GM12892 (cell line): Measurements from ENCODE around the gene SORBS1.

Experiments
- POLR2A ChIP-seq: IDR thresholded peaks from 2 replicates; pipeline ENCODE4 v1.6.1; 2011; ENCODE audit warnings: low read depth, low read length, control low read depth
- POLR2AphosphoS5 ChIP-seq: IDR thresholded peaks from 2 replicates; pipeline ENCODE4 v1.6.1; 2011; ENCODE audit warnings: low read depth, low read length, control low read depth
- TAF1 ChIP-seq: IDR thresholded peaks from 2 replicates; pipeline ENCODE4 v1.6.1; 2011; ENCODE audit warnings: low read depth, mild to moderate bottlenecking, control low read depth, low read length, borderline replicate concordance

DNA sequence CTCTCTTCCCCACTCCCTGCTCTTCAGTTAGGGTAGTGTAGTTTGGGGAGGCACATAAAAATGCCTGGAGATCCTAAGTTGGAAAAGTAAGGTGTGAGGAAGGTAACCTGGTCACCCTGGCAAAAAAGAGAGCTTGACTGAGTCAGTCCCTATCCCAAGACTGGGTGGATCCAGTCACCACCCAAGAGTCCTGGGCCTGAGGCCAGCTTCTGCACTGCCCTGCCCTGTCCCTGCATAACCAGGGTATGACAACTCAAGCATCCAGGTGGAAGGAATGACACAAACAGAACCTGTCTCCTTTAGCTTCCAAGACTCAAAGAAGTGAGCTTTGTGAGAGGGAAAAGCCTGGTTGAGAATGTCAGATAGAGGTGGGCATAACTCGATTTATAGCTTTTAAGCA lies 26.9 kb upstream of the SORBS1 start:
- TF ChIP-seq POLR2AphosphoS5 (no peak), POLR2A (no peak), TAF1 (no peak)
